GM19240 (cell line): ENCODE results near the gene SETD1A.
"Not testable (repeated sequence)": the region's sequence is repeated elsewhere in the genome, so short reads cannot be mapped to it uniquely, and the experiment has no call there.

ENCODE experiments used
- DNase-seq: peaks from one replicate; pipeline ENCODE4 v3.0.0; 2011; ENCODE audit warnings: low spot score; ENCODE audit not compliant: insufficient read length

The SETD1A gene

DNA sequence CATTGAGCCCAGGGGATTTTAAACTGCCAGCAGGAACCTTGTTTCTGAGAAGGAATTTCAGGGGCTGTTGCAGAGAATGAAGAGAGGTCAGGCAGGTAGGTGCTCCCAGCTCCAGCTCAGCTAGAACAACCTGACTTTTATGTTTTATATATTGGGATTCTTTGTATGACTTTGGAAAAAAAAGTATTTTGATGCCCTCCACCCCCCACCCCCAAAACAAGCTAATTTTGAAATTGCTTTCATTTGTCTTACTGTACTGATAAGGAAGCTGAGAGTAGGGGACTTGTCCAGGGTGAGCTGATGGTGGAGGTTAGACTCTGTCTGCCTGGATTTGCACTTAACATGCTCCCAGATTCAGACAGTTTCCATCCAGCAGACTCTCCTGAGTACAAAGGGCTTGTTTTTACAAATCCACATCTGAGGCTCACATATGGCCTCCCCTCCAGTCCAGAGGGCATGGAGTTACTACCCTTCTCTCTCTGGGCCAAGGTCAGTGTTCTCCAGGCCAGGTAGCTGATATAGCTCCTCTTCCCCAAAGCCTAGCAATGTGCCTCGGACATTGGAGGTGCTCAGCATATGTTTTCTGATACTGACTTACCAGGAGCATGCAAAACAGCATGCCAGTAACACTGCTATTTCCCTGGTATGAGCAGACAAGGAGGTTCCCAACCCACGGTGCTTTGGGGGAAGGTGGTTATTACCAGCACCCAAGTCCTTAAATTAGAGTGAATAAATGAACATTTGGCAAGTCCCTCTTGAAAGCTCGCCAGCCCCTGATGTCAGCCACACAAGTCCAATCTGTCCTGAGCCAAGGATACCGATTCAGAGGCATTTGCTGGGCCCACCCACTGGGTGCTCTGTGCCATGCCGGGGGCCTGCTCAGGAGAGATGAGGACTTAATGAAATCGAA, 41.6 kb downstream of the SETD1A start:
- no peak for DNase-seq

DNA sequence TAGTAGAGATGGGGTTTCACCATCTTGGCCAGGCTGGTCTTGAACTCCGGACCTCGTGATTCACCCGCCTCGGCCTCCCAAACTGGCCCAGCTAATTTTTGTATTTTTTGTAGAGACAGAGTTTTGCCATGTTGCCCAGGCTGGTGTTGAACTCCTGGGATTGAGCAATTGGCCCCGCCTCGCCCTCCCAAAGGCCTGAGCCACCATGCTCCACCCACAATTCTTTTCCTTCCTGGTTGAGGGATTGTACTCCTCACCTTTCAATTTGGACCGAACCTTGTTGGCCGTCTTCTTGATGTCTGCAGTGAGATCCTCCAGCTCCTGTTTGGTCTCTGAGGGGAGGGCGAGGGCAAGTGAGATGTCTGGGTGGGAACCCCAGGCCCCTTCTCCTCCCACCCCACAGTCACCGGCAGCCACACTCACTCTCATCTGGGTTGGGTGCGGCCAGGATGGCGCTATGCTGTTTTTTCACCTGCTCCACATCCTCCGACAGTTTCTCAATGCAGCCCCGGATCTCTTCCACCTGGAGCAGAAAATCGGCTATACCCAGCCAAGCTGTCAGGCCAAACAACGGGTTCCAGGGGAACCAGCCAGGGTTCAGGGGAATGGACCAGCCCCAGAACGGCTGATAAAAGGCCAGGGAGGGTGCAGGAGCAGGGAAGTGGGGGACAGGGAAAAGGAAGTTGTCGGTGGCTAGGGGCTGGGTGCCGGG, 43.3 kb downstream of the SETD1A start:
- no peak for DNase-seq

DNA sequence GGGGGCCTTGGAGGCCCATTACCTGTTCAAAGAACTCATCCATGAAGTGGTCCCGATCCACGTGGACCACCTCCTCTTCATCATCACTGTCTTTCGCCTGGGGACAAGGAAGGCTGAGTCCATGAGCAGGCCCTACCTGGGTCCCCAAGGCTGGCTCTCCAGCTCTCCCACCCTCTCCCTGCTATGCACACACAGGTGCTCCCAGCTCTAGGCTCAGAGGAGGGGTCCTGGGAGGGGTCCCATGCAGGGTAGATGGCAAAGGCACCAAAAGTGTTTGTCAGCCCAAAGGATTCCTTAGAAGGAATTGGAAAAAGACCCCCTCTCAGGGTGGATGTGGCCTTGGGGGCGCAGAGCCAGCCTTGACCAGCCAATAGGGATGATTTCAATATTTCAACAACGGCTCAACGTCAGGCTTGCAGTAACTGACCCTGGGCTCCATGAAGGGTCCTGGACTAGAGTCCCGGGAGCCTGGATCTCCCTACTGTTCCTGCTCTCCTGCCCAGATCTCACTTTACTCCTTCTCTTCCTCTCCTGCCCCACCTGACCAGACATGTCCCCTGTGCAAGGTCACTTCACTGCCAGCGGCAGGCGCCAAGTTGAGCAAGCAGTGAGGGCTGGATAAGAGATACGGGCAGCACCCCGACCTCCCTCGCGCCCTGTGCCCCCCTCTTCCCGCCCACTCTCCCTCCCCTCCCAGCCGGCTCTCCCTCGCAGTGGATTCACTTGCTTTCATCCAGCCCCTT, 44.1 kb downstream of the SETD1A start:
- DNase-seq = no peak

DNA sequence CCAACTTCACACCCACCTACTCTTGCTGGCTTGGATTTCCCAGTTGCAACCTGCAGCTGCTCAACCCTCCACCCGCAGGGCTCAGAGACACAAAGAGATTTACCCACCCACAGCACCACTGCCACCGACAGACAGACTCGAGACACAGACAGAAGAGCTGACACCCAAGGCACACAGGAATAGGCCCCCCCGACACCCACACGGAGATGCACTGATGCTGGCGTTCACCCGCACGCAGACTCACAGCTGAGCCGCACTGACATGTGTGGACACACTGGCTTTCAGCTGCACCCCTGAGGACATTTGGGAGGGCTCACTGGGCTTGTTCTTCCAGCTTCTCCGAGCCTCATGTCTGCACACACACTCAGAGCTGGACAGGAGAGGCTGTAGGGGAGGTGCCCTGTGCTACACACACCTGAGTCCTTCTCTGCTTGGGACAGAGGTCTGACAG, 44.7 kb downstream of the SETD1A start:
- DNase-seq = no peak

DNA sequence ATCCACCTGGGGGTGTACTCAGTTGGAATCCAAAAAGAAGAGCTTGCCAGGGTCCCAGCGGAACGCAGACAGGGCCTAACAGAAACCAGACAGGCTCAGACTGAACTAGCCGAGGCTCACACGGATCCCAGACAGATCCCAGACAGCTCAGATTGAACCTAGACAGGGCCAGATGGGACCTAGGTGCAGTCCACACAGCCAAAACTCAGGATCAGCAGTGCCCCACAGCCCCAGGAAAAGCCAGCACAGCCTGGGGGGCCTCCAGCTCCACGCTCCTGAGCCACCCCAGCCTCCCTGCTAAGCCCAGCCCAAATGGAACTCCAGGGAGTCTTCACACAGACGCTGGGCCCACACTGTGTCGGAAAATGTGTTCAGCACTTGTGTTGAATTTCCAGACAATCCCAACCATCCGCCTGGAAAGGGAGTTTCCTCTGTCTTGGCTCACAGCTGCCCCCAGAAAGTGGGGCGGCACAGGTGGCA, 45.3 kb downstream of the SETD1A start:
- DNase-seq = no peak

DNA sequence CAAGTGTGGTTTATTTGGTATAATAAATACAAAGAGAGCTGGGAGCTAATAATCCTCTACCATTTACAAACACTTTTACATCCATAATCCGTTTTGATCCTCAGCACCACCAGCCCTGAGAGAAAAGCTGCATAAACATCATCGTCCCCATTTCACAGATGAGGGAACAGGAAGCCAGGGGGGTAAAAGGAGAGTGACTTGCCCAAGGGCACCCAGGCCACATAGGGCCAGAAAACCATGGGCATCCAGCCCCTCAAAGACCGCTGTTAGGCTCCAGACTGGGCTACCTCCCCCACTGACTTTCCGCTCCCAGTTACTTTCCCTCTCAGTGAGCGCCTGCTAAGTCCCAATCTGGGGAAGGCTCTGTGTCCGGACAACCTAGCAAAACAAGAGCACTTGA, 46.2 kb downstream of the SETD1A start:
- DNase-seq = no peak

DNA sequence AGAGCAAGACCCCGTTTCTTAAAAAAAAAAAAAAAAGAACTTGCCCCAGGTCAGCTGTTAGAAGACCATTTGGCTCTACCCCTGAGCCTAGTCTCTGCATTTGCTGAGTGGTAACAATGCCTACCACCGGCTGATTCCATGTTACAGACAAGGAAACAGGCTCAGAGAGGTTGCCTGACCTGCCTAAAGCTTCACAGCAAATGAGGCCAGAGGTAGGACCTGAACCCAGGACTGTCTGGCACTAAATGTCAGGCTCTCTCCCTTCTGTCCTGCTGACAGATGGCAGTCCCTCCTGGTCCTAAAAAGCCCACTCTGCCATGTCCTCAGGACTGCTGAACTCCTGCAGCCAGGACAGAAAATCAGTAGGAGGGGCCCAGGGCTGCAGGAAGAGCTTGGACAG, 47.1 kb downstream of the SETD1A start:
- DNase-seq = no peak

DNA sequence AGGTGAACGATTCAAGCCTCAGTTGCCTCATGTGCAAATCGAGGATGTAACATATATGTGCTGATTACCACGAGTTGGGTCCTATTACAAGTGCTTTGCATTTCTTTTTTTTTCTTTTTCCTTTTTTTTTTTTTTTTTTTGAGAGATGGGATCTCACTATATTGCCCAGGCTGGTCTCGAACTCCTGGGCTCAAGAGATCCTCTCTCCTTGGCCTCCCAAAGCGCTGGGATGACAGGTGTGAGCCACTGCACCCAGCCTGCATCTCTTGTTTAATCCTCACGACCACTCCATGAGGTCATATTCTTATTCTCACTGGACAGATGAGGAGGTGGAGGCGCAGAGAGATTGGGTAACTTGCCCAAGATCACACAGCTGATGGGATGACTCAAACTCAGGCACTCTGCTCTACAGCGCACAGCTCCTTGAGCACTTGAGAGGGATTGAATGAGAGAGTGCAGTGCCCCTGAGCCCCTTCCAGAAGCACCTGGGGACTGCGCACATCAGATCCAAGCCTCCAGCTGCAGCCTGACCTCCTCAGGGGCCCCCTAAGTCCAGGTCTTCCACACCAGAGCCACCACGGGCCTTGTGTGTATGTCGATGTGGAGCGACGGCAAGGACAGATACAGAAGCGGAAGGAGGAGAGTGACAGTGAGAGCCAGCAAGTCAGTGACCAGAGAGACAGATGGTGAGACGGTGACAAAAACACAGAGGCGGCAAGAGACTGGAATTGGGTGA, 48.0 kb downstream of the SETD1A start:
- no peak for DNase-seq

DNA sequence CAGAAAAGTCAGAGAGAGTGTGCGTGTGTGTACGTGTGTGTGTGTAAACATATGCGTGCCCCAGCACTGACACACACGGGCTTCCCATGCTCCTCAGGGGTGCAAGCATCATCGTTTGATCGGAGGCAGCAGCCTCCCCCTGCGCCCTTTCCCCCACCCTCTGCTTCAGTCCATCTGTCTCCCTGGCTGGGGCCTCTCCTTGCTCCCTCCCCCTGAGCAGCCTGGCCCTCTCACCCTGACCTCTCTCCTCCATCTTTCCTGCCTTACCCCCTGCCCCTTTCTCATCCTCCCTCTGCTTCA, 48.5 kb downstream of the SETD1A start:
- no peak for DNase-seq

DNA sequence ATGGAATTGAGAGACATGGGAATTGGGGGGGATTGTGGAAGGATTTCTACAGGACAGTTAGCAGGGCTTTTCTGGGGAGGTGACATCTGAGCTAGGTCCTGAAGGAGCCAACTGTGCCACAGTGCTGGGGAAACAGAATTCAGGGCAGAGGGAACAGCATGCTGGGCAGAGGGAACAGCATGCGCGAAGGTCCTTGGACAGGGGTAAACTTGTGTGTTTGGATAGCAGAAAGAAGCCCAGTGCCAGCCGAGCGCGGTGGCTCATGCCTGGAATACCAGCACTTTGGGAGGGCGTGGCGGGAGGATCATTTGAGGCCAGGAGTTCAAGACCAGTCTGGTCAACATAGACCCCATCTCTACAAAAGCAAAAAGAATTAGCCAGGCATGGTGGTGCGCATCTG, 49.0 kb downstream of the SETD1A start:
- DNase-seq = no peak

DNA sequence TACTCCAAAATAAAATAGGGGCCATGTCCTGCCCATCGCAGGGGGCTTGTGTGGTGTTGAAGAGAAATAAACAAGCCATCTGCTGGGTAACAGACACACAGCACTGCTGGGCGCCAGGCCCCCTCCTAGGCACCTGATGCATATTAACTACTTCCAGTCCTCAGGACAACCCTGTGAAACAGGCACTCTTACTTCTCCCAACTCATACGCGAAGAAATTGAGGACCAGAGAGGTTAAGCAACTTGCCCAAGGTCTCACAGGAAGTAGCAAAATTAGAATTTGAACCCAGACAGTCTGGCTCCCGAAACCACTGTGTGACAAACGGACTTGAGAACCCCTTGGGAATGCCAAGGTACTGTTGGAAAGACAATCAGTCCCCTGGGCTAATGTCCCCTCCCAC, 50.1 kb downstream of the SETD1A start:
- DNase-seq = no peak

DNA sequence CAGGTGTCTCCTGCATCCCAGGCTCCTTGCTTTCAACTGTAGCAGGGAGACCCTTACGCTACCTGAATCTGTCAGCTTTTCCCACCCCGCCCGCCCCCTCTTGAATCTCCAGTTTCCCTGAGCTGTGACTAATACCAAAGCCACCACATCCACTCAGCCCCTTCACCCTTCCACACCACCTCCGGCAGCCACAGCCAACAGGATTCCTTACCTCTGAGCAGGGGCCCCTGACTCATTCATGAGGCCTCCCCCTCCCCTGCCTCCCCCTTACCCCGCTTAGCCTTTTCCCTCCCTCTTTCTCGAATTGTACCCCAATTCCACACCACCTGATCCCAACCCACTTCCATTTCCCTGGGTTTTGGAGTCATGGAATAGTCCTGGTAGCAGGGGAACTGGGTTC, 50.6 kb downstream of the SETD1A start:
- DNase-seq = no peak

DNA sequence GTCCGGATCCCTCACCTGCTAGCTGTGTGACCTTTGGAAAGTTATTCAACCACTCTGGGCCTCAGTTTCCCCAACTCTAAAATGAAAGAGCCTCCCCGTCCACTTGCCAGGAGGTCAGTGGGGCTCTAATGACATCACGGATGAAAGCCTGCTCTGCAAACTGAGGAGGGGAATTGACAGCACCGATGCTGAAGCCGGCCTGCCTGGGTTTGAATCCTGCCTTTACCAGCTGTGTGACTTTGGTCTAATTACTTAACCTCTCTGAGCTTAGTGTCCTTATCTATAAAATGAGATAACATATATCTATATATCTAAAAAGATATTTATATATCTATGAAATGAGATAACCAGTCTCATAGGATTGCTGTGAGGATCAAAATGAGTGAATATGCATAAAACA, 51.0 kb downstream of the SETD1A start:
- no peak for DNase-seq

DNA sequence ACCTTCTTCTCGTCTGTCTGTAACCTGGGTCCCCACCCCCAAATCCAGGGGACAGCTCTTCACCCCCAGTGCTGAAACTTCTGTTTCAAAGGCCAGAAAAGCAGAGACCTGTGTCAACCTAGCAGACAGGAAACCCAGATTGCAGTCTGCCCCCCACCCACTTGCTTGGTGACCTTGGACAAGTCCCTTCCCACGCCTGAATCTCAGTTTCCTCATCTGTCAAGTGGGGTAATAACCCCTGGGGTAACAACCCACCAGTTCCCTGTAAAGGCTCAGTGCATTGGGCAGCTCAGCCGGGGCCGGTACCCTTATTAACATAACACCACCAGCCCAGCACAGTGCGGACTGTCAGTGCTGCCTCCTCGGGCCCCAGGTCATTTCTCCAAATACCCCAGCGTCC, 51.6 kb downstream of the SETD1A start:
- no peak for DNase-seq

DNA sequence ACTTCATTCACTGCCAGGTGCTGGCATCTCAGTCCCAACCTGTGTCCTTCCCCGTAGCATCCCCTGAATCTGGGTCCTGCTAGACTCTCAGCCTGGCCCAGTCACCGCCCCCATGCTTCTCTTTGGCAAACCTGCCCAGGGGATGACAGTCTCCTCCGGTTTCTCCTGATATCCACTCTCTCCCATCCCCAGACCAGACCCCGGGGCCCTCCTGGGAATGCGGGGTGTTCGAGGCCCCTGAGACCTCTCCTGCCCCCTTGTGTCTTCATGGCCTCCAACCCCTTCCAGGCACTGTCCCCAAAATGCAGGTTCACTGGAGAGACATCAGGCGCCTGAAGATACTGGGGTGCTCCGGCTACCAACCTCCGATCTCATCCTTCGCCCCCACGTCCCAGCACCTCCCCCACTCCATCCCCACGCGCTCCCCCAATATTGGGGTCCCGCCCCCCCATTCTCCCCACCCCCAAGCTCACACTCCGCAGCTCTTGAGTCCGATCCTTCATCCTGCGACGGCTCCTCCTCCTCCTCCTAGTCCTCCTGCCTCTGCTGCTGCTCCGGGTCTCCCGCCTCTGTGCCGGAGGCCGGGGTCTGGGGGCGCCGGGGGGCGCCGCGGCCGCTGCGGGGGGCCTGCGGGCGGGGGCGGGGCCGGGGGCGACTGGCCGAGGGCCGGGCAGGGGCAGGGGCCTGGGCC, 52.5 kb downstream of the SETD1A start:
- DNase-seq = no peak

DNA sequence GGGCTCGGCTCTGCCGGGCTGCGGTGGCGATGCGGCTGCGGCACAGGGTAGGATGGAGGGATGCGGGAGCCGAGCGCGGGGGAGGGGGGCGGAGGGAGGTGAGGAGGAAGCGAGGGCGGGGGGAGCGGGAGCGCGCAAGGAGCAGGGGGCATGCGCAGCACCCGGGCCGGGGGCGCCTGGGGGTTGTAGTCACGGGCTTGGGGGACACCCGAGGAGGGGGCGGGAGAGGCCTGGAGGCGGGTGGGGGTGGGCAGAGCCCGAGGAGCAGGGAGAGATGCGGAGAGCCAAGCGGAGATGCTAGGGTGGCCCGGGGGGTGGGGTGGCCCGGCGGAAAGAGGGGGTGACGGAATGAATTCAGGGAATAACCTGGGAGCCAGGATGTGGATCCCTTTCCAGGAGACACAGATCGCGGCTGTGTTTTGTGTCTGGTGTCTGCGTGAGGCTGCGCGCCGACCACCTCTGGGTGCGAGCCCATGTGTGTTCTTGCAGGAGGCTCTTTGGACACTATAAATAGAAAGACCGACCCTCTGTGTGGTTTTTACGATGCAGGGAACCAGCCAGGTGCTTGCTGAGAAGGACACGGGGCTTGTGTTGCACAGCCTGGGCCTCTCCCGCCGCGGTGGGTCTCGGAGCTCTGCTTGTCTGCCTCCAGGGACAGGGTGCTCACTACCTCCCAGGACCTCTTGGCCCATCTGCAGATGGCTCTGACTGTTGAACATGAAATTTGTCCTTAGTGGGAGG, 53.2 kb downstream of the SETD1A start, which contains the start of gene STX1B:
Gene STX1B, minus strand, starts transcription at position 54 of the 741 bp plus-strand sequence. CDS start 242 bp downstream, outside the sequence.
- DNase-seq = no peak

DNA sequence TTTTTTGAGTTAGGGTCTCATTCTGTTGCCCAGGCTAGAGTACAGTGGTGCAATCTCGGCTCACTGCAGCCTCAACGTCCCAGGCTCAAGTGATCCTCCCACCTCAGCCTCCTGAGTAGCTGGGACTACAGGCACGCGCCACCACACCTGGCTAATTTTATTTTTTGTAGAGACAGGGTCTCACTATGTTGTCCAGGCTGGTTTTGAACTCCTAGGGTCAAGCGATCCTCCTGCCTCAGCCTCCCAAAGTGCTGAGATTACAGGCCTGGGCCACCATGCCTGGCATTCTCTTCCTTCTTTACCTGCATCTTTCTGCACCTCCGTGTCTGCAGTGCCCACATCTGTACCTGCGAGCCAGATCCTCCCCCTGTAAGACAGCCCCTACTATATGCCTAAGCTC, 54.3 kb downstream of the SETD1A start:
- DNase-seq = not testable (repeated sequence)

DNA sequence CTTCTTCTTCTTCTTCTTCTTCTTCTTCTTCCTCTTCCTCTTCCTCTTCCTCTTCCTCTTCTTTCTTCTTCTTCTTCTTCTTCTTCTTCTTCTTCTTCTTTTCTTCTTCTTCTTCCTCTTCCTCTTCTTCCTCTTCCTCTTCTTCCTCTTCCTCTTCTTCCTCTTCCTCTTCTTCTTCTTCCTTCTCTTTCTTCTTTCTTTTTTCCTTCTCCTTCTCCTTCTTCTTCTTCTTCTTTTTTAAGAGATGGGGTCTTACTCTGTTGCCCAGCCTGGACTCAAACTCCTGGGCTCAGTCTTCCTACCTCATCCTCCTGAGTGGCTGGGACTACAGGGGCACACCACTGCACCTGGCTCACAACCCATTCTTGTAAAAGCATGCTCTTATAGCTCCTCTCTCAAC, 55.7 kb downstream of the SETD1A start:
- DNase-seq = not testable (repeated sequence)

DNA sequence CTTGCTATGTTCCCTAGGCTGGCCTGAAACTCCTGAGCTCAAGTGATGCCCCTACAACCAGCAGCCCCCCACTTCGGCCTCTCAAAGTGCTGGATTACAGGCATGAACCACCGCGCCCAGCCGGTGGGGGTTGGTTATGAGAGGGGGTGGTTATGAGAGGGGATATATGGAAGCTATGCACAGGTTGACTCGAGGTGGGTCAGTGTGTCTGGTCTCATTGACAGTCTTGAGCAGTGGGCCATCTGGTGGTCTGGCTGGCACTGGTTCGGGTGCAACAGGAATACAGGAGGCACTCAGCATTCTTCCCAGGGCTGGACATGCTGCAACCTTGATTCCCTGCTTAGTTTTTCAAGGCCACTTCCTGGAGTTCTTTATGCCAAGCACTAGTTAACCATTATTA, 58.5 kb downstream of the SETD1A start:
- no peak for DNase-seq

DNA sequence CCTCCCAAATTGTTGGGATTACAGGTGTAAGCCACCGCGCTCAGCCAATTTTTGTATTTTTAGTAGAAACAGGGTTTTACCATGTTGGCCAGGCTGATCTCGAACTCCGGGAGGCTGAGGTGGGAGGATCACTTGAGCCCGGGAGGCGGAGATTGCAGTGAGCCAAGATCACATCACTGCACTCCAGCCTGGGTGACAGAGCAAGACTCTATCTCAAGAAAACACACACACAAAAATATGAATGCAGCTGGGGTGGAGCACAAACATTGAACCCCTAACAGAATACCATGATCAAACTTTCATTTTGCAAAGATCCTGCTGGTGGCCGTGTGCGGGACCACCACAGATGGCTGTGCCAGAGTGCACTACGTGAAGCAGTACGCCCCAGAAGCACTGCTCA, 60.2 kb downstream of the SETD1A start:
- not testable (repeated sequence) for DNase-seq
